Measurements from ENCODE around the gene ZNF19.

DNA sequence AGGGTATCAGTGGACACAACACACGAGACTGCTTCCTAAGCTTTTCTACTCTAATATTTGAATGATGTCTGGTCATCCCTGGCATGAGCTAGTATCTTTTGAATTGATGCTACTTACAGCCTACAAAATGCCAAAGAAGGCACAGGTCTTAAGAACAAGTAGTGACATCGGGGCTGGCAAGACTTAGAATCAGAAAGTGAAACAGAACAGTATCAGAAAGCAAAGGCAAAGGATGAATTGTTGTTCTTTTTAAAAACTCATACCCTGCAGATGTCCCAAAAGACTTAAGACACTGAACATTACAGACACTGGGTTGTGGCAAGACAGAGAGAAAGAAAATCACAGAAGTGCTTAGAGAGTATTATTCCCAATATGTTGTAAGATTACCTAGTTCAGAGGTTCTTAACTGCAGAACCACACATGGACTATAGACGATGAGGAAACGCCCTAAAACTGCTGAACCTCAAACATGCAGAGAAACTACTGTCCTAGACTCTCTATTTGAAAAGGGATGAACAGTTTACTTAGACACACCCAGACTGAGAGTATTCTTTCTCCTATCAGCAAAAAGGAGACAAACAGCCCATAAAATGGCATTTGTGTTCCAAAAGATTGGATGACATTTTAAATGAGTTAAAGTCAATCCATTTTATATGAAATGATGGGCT lies 12.5 kb downstream of the ZNF19 start:
- TF ChIP-seq, protein P1, sequence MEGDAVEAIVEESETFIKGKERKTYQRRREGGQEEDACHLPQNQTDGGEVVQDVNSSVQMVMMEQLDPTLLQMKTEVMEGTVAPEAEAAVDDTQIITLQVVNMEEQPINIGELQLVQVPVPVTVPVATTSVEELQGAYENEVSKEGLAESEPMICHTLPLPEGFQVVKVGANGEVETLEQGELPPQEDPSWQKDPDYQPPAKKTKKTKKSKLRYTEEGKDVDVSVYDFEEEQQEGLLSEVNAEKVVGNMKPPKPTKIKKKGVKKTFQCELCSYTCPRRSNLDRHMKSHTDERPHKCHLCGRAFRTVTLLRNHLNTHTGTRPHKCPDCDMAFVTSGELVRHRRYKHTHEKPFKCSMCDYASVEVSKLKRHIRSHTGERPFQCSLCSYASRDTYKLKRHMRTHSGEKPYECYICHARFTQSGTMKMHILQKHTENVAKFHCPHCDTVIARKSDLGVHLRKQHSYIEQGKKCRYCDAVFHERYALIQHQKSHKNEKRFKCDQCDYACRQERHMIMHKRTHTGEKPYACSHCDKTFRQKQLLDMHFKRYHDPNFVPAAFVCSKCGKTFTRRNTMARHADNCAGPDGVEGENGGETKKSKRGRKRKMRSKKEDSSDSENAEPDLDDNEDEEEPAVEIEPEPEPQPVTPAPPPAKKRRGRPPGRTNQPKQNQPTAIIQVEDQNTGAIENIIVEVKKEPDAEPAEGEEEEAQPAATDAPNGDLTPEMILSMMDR (IDR thresholded peaks at IDR 0.05; ENCODE audit: low read length) = no peak
- TF ChIP-seq EZH2 (optimal IDR thresholded peaks at IDR 0.05; ENCODE audit: low read depth, low read length) = no peak
